K562 (cell line): ENCODE measurements around the gene USP20. TPM values are rescaled to one million over a fixed set of nuclear protein-coding genes. Genes with fewer than 3 reads are reported as not detected.
A peak's percentile ranks its signal among the peaks of the same experiment; 100 is the strongest.

ENCODE experiments used
- AFF1 ChIP-seq, 2 experiments: fragments of 450-650 bp; IDR thresholded peaks; 2 replicates each; pipeline ENCODE4 v1.6.1; 2018; ENCODE audit warnings: mild to moderate bottlenecking in 2 of 2, low read depth in 1 of 2; ENCODE audit not compliant: partially characterized antibody in 2 of 2
- C11orf30 ChIP-seq: fragments of 450-650 bp; IDR thresholded peaks from 2 replicates; pipeline ENCODE4 v1.6.1; 2016; ENCODE audit warnings: low read depth, mild to moderate bottlenecking
- CBX2 ChIP-seq: fragments of 200-600 bp; sonication (generic); IDR thresholded peaks from one replicate; pipeline ENCODE4 v1.6.1; 2012; ENCODE audit warnings: mild to moderate bottlenecking, low read length, inconsistent platforms; ENCODE audit not compliant: insufficient read depth, poor library complexity, severe bottlenecking
- CGGBP1 ChIP-seq: fragments of 250-450 bp; sonication (Bioruptor Pico); IDR thresholded peaks from 2 replicates; pipeline ENCODE4 v1.9.0; 2021; ENCODE audit warnings: mild to moderate bottlenecking
- CXXC5 ChIP-seq: fragments of 250-450 bp; sonication (Bioruptor Pico); IDR thresholded peaks from 2 replicates; pipeline ENCODE4 v1.8.0; 2022; ENCODE audit warnings: inconsistent platforms, mild to moderate bottlenecking, moderate library complexity
- DEAF1 ChIP-seq: fragments of 450-650 bp; formaldehyde crosslinking; IDR thresholded peaks from 2 replicates; pipeline ENCODE4 v1.4.0; 2020; ENCODE audit warnings: mild to moderate bottlenecking, moderate library complexity
- DMBX1 ChIP-seq: fragments of 250-450 bp; sonication (Bioruptor Pico); IDR thresholded peaks from 2 replicates; pipeline ENCODE4 v1.8.0; 2022; ENCODE audit warnings: inconsistent platforms, mild to moderate bottlenecking, moderate library complexity, borderline replicate concordance
- ETS1 ChIP-seq: conservative IDR thresholded peaks from 2 replicates; pipeline ENCODE4 v1.6.1; 2011; ENCODE audit warnings: low read depth, mild to moderate bottlenecking, low read length; ENCODE audit not compliant: control insufficient read depth
- FOXK1 ChIP-seq: sonication (generic); formaldehyde crosslinking; IDR thresholded peaks from 2 replicates; pipeline ENCODE4 v1.8.0; 2022; ENCODE audit warnings: missing genetic modification reagents, mild to moderate bottlenecking, borderline replicate concordance
- HNRNPLL ChIP-seq: fragments of 200-400 bp; formaldehyde crosslinking; IDR thresholded peaks from 2 replicates; pipeline ENCODE4 v1.6.1; 2017; ENCODE audit warnings: low read length, low read depth, mild to moderate bottlenecking; ENCODE audit not compliant: poor library complexity, severe bottlenecking
- MCM3 ChIP-seq: fragments of 450-650 bp; IDR thresholded peaks from 2 replicates; pipeline ENCODE4 v1.6.1; 2016
- UBTF ChIP-seq, 2 experiments: IDR thresholded peaks; 2 replicates each; pipeline ENCODE4 v1.6.1; 2012; ENCODE audit warnings: improper control_type of control experiment in 2 of 2, low read depth in 2 of 2, low read length in 2 of 2, borderline replicate concordance in 1 of 2
- ZNF263 ChIP-seq: sonication (generic); formaldehyde crosslinking; IDR thresholded peaks from 2 replicates; pipeline ENCODE4 v1.8.0; 2022; ENCODE audit warnings: mild to moderate bottlenecking, missing genetic modification reagents, borderline replicate concordance
- ZNF280B ChIP-seq: fragments of 250-450 bp; sonication (Bioruptor Pico); IDR thresholded peaks from 2 replicates; pipeline ENCODE4 v1.5.1; 2021; ENCODE audit warnings: mild to moderate bottlenecking
- polyA plus RNA-seq, 8 experiments: library from polyadenylated mRNA; depleted of rRNA in 4 of 8; stranded (reverse) in 5 of 8; unstranded in 3 of 8; fragments of >200 nt; fragmentation: Nextera tagmentation in 2 of 8; fragmentation: Illumina TruSeq in 1 of 8; extraction: Ambion mirVana in 2 of 8; extraction: Trizol in 1 of 8; gene quantifications; 2 replicates each; pipeline versions ENCODE4 v1.2.1 to v1.2.3, GENCODE V29; 2011 to 2014; ENCODE audit warnings: inconsistent platforms in 1 of 8, missing spikeins in 1 of 8
- total RNA-seq, 7 experiments: library from RNA; depleted of rRNA in 6 of 7; stranded (reverse); fragments of >200 nt in 6 of 7; fragmentation: Illumina TruSeq in 2 of 7; extraction: Trizol in 2 of 7; gene quantifications; 2 replicates each; pipeline versions ENCODE4 v1.2.1 to v1.2.3, GENCODE V29; 2011 to 2021; ENCODE audit warnings: low replicate concordance in 1 of 7

USP20 gene
- total and polyA plus RNA-seq, 9 of the 15 experiments (the other 6 are each of a cell fraction or from before 2014, with no cell fraction given) = 1.9 to 136 (median 49.1) TPM

GRCh38 chr9:129834489-129835127, 650 bp upstream of the USP20 start (continued):
- peak; percentile 22; the same call in 1 of the 2 replicates for TF ChIP-seq ZNF263 (CRISPR knock-in tag)
- no peak for TF ChIP-seq CBX2
- TF ChIP-seq HNRNPLL = peak; percentile 32
- TF ChIP-seq ETS1 = 0 out of 2 replicates have a peak, but pooled peaks have one; percentile 13
- TF ChIP-seq DMBX1 (CRISPR knock-in tag) = 0 out of 2 replicates have a peak, but pooled peaks have one; percentile 21
- TF ChIP-seq MCM3 = no peak
- TF ChIP-seq DEAF1 (CRISPR knock-in tag) = 0 out of 2 replicates have a peak, but pooled peaks have one; percentile 35
- TF ChIP-seq AFF1 (IDR thresholded peaks at IDR 0.05; ENCODE audit: low read depth in 1 of 2, partially characterized antibody in 2 of 2) = peak in 1 of 2 experiments; percentile 55
- 0 out of 2 replicates have a peak, but pooled peaks have one; percentile 25 for TF ChIP-seq FOXK1 (CRISPR knock-in tag)
- TF ChIP-seq ZNF280B = no peak
- TF ChIP-seq UBTF (IDR thresholded peaks at IDR 0.05; ENCODE audit: borderline replicate concordance in 1 of 2, low read depth in 2 of 2, low read length in 2 of 2) = 0 out of 4 replicates have a peak, but pooled peaks of 1 of the 2 experiments have one; percentile 32
- no peak for TF ChIP-seq C11orf30
- no peak for TF ChIP-seq CXXC5
- 0 out of 2 replicates have a peak, but pooled peaks have one; percentile 75 for TF ChIP-seq CGGBP1 (CRISPR knock-in tag)
